ENCODE data around the gene S100A4. TPM values are rescaled to one million over a fixed set of nuclear protein-coding genes. Genes with fewer than 3 reads are reported as not detected.
A peak's percentile ranks its signal among the peaks of the same experiment; 100 is the strongest.

The S100A4 gene
- total RNA-seq, 2 donors from 2014 or later: 144 to 156 TPM

GRCh38 chr1:153519242-153519641 lies 26.4 kb downstream of the S100A4 start:
- H3K27me3 ChIP-seq: no peaks in the 10 kb centered on the region
- TF ChIP-seq CTCF (IDR thresholded peaks at IDR 0.05): no peak
- peaks cover 0 to 12% of the 10 kb centered on the region in 2 donors for H3K4me1 ChIP-seq
- DNase-seq (ENCODE audit: low spot score): no peak
- no peak overlapping the region for H3K4me3 ChIP-seq
- no peaks in the 10 kb centered on the region for H3K36me3 ChIP-seq
- H3K9me3 ChIP-seq: no peaks in the 10 kb centered on the region
- H3K27ac ChIP-seq: no peak overlapping the region

DNA sequence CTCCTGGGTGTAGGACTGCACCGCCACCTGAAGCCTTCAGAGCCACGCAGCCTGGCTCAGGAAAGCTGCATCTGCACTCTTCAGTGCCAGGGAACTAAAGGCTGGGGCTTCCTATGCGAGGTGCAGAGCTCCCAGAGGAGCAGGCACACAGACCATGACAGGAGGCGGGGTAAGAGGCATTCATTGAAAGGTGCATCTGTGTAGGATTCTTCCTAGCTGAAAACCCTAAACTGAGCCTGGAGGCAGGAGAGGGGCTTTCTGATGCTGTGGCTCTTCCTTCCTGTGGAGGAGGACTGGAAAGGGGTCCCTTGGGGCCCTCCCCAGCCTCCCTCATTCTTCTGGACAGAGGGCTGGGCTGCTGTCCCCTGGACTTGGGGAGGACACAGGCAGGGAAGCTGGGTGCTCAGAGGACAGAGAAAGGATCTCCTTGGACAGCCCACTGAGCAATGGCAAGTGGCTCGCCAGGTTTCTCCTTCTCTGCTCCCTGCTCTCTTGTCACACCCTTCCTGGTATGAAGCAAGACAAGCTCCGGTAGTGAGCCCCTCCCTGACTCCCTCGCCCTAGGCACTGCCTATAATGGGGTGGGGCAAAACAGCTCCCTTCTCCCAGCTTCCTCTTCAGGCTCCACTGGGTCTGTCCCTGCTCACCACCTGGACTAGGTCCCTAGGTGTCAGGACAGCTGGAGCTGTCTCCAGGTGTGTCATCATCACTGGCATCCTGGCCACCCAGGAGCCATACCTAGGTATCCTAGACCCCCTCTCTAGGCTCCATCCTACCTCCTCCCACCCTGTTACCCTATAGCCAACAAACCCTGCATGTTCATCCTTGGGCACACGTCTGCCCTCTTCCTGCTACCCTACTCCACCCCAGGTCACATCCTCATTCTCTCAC lies 29.9 kb downstream of the S100A4 start:
- H3K9me3 ChIP-seq: no peaks in the 10 kb centered on the region
- H3K27ac ChIP-seq: no peak overlapping the region
- H3K27me3 ChIP-seq: no peaks in the 10 kb centered on the region
- no peaks in the 10 kb centered on the region for H3K36me3 ChIP-seq
- no peak overlapping the region for H3K4me3 ChIP-seq
- no peak for TF ChIP-seq CTCF (IDR thresholded peaks at IDR 0.05)
- DNase-seq (ENCODE audit: low spot score): no peak
- peaks cover 0 to 15% of the 10 kb centered on the region in 2 donors for H3K4me1 ChIP-seq

DNA sequence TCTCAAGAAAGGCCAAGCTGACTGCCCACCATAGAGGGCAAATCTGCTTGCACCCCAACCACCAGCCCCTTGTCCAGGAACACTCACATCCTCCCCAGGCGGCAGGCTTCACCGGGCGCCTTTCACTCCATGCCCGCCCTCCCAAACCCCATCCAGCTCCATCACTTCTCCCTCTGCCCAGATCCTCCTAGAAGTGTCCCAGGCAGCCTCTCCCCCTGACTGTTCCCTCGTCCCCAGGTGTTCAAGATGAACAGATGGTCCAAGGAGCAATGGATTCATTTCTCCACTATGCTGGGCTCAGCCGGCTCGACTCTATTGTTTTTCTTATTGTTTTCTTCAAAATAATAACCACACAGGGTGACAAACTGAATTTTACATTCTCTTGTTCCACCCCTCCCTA lies 31.9 kb downstream of the S100A4 start:
- TF ChIP-seq CTCF (IDR thresholded peaks at IDR 0.05): no peak
- H3K4me1 ChIP-seq: peaks cover 0 to 15% of the 10 kb centered on the region in 2 donors
- no peak overlapping the region for H3K4me3 ChIP-seq
- H3K27me3 ChIP-seq: no peaks in the 10 kb centered on the region
- no peak overlapping the region for H3K27ac ChIP-seq
- no peaks in the 10 kb centered on the region for H3K9me3 ChIP-seq
- H3K36me3 ChIP-seq: no peaks in the 10 kb centered on the region
- DNase-seq (ENCODE audit: low spot score): no peak

DNA sequence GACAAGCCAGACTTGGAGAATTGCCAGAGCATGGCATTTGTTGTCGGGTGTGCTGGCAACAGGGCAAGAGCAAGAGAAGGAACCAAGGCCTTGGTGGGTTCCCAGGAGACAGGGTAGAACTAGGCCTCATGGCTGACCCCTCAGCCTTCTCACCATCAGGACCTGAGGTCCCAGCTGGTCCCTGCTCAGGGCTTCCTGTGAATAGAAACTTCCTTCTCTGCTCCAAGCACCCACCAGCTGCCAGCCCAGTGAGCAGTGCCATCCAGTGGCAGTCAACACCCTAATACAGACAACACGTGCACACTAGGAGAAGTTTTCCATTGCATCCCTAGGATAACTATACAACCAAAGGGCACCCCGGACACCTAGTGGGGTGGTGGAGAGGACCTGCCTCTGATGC lies 32.6 kb downstream of the S100A4 start:
- H3K4me3 ChIP-seq: no peak overlapping the region
- peak in 1 of 2 donors; percentile 33 for TF ChIP-seq CTCF (IDR thresholded peaks at IDR 0.05)
- no peak for DNase-seq (ENCODE audit: low spot score)

GRCh38 chr1:153510984-153511410 lies 34.6 kb downstream of the S100A4 start:
- peak; percentile 88 to 93 for TF ChIP-seq CTCF (IDR thresholded peaks at IDR 0.05)
- no peak overlapping the region for H3K4me3 ChIP-seq
- no peaks in the 10 kb centered on the region for H3K9me3 ChIP-seq
- DNase-seq (ENCODE audit: low spot score): peak; percentile 85
- H3K27me3 ChIP-seq: no peaks in the 10 kb centered on the region
- H3K27ac ChIP-seq: no peak overlapping the region
- H3K36me3 ChIP-seq: no peaks in the 10 kb centered on the region
- peaks cover 0 to 29% of the 10 kb centered on the region in 2 donors for H3K4me1 ChIP-seq

More for the DNA sequence above, 32.6 kb downstream of the S100A4 start:
- peaks cover 0 to 15% of the 10 kb centered on the region in 2 donors for H3K4me1 ChIP-seq
- no peaks in the 10 kb centered on the region for H3K36me3 ChIP-seq
- H3K27me3 ChIP-seq: no peaks in the 10 kb centered on the region
- no peaks in the 10 kb centered on the region for H3K9me3 ChIP-seq
- H3K27ac ChIP-seq: no peak overlapping the region

Measured in right atrium auricular region (tissue), 2 donors.